Ovary (tissue), 3 donors: ENCODE results near the gene CAMK1.

ENCODE experiments used
- EP300 ChIP-seq: sonication (generic); formaldehyde crosslinking; IDR thresholded peaks from one replicate; pipeline ENCODE4 v1.6.1; 2017; ENCODE audit warnings: antibody characterized with exemption
- POLR2A ChIP-seq: fragments of 450-650 bp; IDR thresholded peaks from one replicate; pipeline ENCODE4 v1.6.1; 2017; ENCODE audit warnings: antibody characterized with exemption, mild to moderate bottlenecking, moderate library complexity
- TF ChIP-seq, protein P1 (sequence below), 3 donors: fragments of 450-650 bp in 2 of 3; fragments of 200-600 bp in 1 of 3; IDR thresholded peaks; one replicate each; pipeline versions ENCODE4 v1.5.1 to v1.8.0; 2016 to 2022; ENCODE audit warnings: antibody characterized with exemption in 3 of 3, mild to moderate bottlenecking in 1 of 3
- donor health status: DM: no; HTN: no; CAD: no.

GRCh38 chr3:9739181-9739580 lies 30.6 kb downstream of the CAMK1 start:
- TF ChIP-seq, protein P1, sequence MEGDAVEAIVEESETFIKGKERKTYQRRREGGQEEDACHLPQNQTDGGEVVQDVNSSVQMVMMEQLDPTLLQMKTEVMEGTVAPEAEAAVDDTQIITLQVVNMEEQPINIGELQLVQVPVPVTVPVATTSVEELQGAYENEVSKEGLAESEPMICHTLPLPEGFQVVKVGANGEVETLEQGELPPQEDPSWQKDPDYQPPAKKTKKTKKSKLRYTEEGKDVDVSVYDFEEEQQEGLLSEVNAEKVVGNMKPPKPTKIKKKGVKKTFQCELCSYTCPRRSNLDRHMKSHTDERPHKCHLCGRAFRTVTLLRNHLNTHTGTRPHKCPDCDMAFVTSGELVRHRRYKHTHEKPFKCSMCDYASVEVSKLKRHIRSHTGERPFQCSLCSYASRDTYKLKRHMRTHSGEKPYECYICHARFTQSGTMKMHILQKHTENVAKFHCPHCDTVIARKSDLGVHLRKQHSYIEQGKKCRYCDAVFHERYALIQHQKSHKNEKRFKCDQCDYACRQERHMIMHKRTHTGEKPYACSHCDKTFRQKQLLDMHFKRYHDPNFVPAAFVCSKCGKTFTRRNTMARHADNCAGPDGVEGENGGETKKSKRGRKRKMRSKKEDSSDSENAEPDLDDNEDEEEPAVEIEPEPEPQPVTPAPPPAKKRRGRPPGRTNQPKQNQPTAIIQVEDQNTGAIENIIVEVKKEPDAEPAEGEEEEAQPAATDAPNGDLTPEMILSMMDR (IDR thresholded peaks at IDR 0.05), result no peak
- no peak for TF ChIP-seq POLR2A
- TF ChIP-seq EP300, result no peak
